Astrocyte (in vitro differentiated cells and primary cell): ENCODE measurements around the gene CLN3. TPM values are rescaled to one million over a fixed set of nuclear protein-coding genes. Genes with fewer than 3 reads are reported as not detected.

Experiments used
- DNase-seq: peaks from one replicate; pipeline ENCODE4 v3.0.0-alpha.2; 2010; ENCODE audit warnings: low read depth
- FAIRE-seq: peaks from 2 replicates; lab custom pipeline; 2011; peaks lifted over from hg19 to GRCh38; lab: Jason Lieb, UNC
- H2AFZ ChIP-seq: 2 replicates; pipeline ENCODE4 v1.6.0; 2012; ENCODE audit warnings: low read depth, low read length, inconsistent platforms
- H3K27ac ChIP-seq: 2 replicates; pipeline ENCODE4 v1.5.1; 2011; ENCODE audit warnings: low read depth, low read length, inconsistent platforms
- H3K27me3 ChIP-seq: 2 replicates; pipeline ENCODE4 v1.6.0; 2011; ENCODE audit warnings: low read length, inconsistent platforms; ENCODE audit not compliant: insufficient read depth
- H3K36me3 ChIP-seq: 2 replicates; pipeline ENCODE4 v1.5.1; 2011; ENCODE audit warnings: low read length, inconsistent platforms; ENCODE audit not compliant: insufficient read depth
- H3K4me1 ChIP-seq: 2 replicates; pipeline ENCODE4 v1.5.1; 2011; ENCODE audit warnings: low read length, inconsistent platforms; ENCODE audit not compliant: insufficient read depth
- H3K4me2 ChIP-seq: 2 replicates; pipeline ENCODE4 v1.6.0; 2012; ENCODE audit warnings: low read length, inconsistent platforms
- H3K4me3 ChIP-seq: 2 replicates; pipeline ENCODE4 v1.5.1; 2011; ENCODE audit warnings: low read depth, mild to moderate bottlenecking, low read length, inconsistent platforms; ENCODE audit not compliant: insufficient read depth
- H3K79me2 ChIP-seq: 2 replicates; pipeline ENCODE4 v1.6.0; 2012; ENCODE audit warnings: mild to moderate bottlenecking, low read length, inconsistent platforms; ENCODE audit not compliant: insufficient read depth
- H3K9ac ChIP-seq: 2 replicates; pipeline ENCODE4 v1.6.0; 2012; ENCODE audit warnings: mild to moderate bottlenecking, low read length, inconsistent platforms
- H3K9me3 ChIP-seq: 2 replicates; pipeline ENCODE4 v1.5.1; 2012; ENCODE audit warnings: low read depth, mild to moderate bottlenecking, low read length, inconsistent platforms; ENCODE audit not compliant: insufficient read depth
- H4K20me1 ChIP-seq: 2 replicates; pipeline ENCODE4 v1.6.0; 2012; ENCODE audit warnings: low read length, inconsistent platforms; ENCODE audit not compliant: insufficient read depth
- H3K27ac Mint-ChIP-seq: one replicate; pipeline ENCODE4 v1.8.0; 2021; ENCODE audit warnings: mild to moderate bottlenecking, mixed read lengths; ENCODE audit not compliant: unreplicated experiment
- H3K27me3 Mint-ChIP-seq: one replicate; pipeline ENCODE4 v1.8.0; 2021; ENCODE audit warnings: low read depth, mixed read lengths; ENCODE audit not compliant: unreplicated experiment
- H3K36me3 Mint-ChIP-seq: one replicate; pipeline ENCODE4 v1.8.0; 2021; ENCODE audit warnings: low read depth, mixed read lengths; ENCODE audit not compliant: unreplicated experiment
- H3K4me1 Mint-ChIP-seq: one replicate; pipeline ENCODE4 v1.8.0; 2021; ENCODE audit warnings: low read depth, mixed read lengths; ENCODE audit not compliant: unreplicated experiment
- H3K4me3 Mint-ChIP-seq: one replicate; pipeline ENCODE4 v1.8.0; 2021; ENCODE audit warnings: mild to moderate bottlenecking, moderate library complexity, mixed read lengths; ENCODE audit not compliant: unreplicated experiment
- H3K9me3 Mint-ChIP-seq: one replicate; pipeline ENCODE4 v1.8.0; 2021; ENCODE audit warnings: mild to moderate bottlenecking, mixed read lengths; ENCODE audit not compliant: unreplicated experiment
- EZH2 ChIP-seq: IDR thresholded peaks from 2 replicates; pipeline ENCODE4 v1.6.1; 2012; ENCODE audit warnings: mild to moderate bottlenecking, low read length, inconsistent platforms; ENCODE audit not compliant: insufficient read depth
- total RNA-seq: library from RNA; stranded (reverse); gene quantifications from 2 replicates; pipeline ENCODE4 v1.2.1, GENCODE V29; 2021
- TF ChIP-seq, protein P1 (sequence below): IDR thresholded peaks from 2 replicates; pipeline ENCODE4 v1.5.1; 2011; ENCODE audit warnings: low read depth, mild to moderate bottlenecking, inconsistent platforms, low read length, moderate library complexity; ENCODE audit not compliant: insufficient read depth

The CLN3 gene
- total RNA-seq, 1 donor from 2014 or later: 26.0 TPM

DNA sequence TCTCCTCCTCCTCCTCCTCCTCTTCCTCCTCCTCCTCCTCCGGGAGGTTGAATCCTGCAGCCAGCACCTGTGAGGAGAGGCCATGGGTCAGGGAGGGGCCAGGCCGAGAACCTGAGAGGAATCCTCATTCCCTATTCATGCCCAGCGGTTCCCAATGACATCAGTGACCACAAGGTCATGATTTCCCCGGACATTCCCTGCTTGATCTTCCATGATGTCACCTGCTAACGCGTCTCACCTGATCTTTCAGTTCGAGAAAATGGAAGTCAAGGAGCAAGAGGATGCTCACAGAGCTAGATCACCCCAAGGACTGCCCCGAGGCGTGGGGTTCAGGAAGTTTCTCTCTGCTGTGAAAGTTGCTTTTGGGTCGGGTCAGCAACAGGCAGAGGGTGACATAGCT is 8.0 kb upstream of the CLN3 start:
- no peaks in the 10 kb centered on the region for H3K9me3 ChIP-seq
- no peak for TF ChIP-seq EZH2
- TF ChIP-seq, protein P1, sequence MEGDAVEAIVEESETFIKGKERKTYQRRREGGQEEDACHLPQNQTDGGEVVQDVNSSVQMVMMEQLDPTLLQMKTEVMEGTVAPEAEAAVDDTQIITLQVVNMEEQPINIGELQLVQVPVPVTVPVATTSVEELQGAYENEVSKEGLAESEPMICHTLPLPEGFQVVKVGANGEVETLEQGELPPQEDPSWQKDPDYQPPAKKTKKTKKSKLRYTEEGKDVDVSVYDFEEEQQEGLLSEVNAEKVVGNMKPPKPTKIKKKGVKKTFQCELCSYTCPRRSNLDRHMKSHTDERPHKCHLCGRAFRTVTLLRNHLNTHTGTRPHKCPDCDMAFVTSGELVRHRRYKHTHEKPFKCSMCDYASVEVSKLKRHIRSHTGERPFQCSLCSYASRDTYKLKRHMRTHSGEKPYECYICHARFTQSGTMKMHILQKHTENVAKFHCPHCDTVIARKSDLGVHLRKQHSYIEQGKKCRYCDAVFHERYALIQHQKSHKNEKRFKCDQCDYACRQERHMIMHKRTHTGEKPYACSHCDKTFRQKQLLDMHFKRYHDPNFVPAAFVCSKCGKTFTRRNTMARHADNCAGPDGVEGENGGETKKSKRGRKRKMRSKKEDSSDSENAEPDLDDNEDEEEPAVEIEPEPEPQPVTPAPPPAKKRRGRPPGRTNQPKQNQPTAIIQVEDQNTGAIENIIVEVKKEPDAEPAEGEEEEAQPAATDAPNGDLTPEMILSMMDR: no peak
- H3K9ac ChIP-seq: no peak overlapping the region
- H3K4me2 ChIP-seq: no peak overlapping the region
- H2AFZ ChIP-seq: no peak overlapping the region
- peaks cover 44% of the 10 kb centered on the region for H3K27me3 Mint-ChIP-seq
- DNase-seq (no peak), FAIRE-seq (no peak)
- peak overlapping the region; percentile 75 for H3K27ac Mint-ChIP-seq
- no peaks in the 10 kb centered on the region for H3K9me3 Mint-ChIP-seq
- H3K4me3 ChIP-seq: no peak overlapping the region
- peaks cover 3% of the 10 kb centered on the region for H3K27me3 ChIP-seq
- no peaks in the 10 kb centered on the region for H3K36me3 Mint-ChIP-seq
- no peaks in the 10 kb centered on the region for H3K4me1 ChIP-seq
- H3K27ac ChIP-seq: no peak overlapping the region
- H3K36me3 ChIP-seq: no peaks in the 10 kb centered on the region
- H3K4me3 Mint-ChIP-seq: no peak overlapping the region
- H3K4me1 Mint-ChIP-seq: peaks cover 8% of the 10 kb centered on the region
- no peaks in the 10 kb centered on the region for H4K20me1 ChIP-seq
- no peaks in the 10 kb centered on the region for H3K79me2 ChIP-seq

DNA sequence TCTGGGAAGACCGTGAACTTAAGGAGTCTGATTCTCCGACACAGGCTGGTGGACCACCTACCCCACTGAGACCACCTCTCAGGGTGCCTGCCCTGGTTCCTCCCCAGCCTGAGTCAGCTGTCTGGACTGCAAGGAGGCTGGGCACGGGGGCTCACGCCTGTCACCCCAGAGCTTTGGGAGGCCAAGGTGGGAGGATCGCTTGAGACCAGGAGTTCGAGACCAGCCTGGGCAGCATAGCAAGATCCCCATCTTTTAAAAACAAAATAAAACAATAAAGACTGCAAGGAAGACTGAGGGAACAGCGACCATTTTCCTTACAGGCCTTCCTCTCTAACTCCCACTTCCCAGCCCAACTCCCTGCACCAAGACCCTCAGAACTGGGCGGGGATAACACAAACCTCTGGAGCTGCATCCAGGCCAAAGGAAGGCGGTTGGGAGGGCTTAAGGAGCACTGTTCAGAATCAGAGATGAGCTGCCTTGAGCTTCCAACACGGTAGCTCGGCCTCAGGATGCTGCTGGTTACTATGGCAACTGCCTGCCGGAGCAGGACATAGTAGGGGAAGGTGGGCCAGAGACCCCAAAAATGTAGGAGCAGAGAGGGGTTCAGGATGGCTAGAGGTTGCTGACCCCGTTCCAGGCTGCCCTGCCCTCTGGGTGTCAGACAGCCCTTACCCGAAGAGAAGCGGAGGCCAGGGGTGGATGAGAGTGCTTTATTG is 7.0 kb upstream of the CLN3 start:
- H3K27ac Mint-ChIP-seq: no peak overlapping the region
- Histone ChIP-seq H3K9ac (no peak overlapping the region), H3K36me3 (no peaks in the 10 kb centered on the region), H3K4me3 (no peak overlapping the region), H2AFZ (no peak overlapping the region), H3K9me3 (no peaks in the 10 kb centered on the region), H3K27me3 (no peaks in the 10 kb centered on the region), H3K27ac (no peak overlapping the region), H3K4me2 (no peak overlapping the region), H3K4me1 (no peaks in the 10 kb centered on the region), H3K79me2 (no peaks in the 10 kb centered on the region), H4K20me1 (no peaks in the 10 kb centered on the region)
- no peak overlapping the region for H3K4me3 Mint-ChIP-seq
- no peak for TF ChIP-seq EZH2
- TF ChIP-seq, protein P1: no peak
- no peaks in the 10 kb centered on the region for H3K36me3 Mint-ChIP-seq
- peaks cover 8% of the 10 kb centered on the region for H3K4me1 Mint-ChIP-seq
- DNase-seq: no peak
- FAIRE-seq: no peak
- H3K9me3 Mint-ChIP-seq: no peaks in the 10 kb centered on the region
- peaks cover 41% of the 10 kb centered on the region for H3K27me3 Mint-ChIP-seq
